ENCODE data around the gene MRGPRF.

Gene MRGPRF

GRCh38 chr11:69014898-69015549, 2.0 kb upstream of the MRGPRF start:
- H3K4me3 ChIP-seq (ENCODE audit: low read depth in 1 of 2, low read length in 2 of 2), result no peak overlapping the region
- no peak overlapping the region for H3K9ac ChIP-seq (ENCODE audit: low read depth, low read length)
- no peaks in the 10 kb centered on the region for H3K36me3 ChIP-seq (ENCODE audit: insufficient read depth, low read length)
- no peak for TF ChIP-seq CTCF (IDR thresholded peaks at IDR 0.05; ENCODE audit: borderline replicate concordance, extremely low read depth, low read length, poor library complexity, severe bottlenecking)
- no peak for TF ChIP-seq EZH2 (IDR thresholded peaks at IDR 0.05; ENCODE audit: borderline replicate concordance, low read depth, low read length, severe bottlenecking)
- no peaks in the 10 kb centered on the region for H3K9me3 ChIP-seq (ENCODE audit: insufficient read depth, low read length, severe bottlenecking)
- H3K27me3 ChIP-seq (ENCODE audit: insufficient read depth, low read length, poor library complexity), result peaks cover 21% of the 10 kb centered on the region
- H3K79me2 ChIP-seq (ENCODE audit: insufficient read depth, low read length), result no peaks in the 10 kb centered on the region
- no peak overlapping the region for H3K27ac ChIP-seq (ENCODE audit: low read length)
- H4K20me1 ChIP-seq (ENCODE audit: insufficient read depth, low read length), result peaks cover 9% of the 10 kb centered on the region
- no peaks in the 10 kb centered on the region for H3K4me1 ChIP-seq (ENCODE audit: insufficient read depth, low read length)
- ATAC-seq (ENCODE audit: insufficient read depth, low read depth) (no peak), DNase-seq (no peak)
- H2AFZ ChIP-seq (ENCODE audit: low read depth, low read length), result no peak overlapping the region
- no peak overlapping the region for H3K4me2 ChIP-seq (ENCODE audit: insufficient read depth, low read length)

GRCh38 chr11:69014084-69014851, 1.2 kb upstream of the MRGPRF start:
- Histone ChIP-seq H3K4me2 (ENCODE audit: insufficient read depth, low read length) (no peak overlapping the region), H3K4me1 (ENCODE audit: insufficient read depth, low read length) (no peaks in the 10 kb centered on the region), H3K79me2 (ENCODE audit: insufficient read depth, low read length) (no peaks in the 10 kb centered on the region), H3K27ac (ENCODE audit: low read length) (no peak overlapping the region), H4K20me1 (ENCODE audit: insufficient read depth, low read length) (peaks cover 9% of the 10 kb centered on the region), H3K36me3 (ENCODE audit: insufficient read depth, low read length) (no peaks in the 10 kb centered on the region), H3K9me3 (ENCODE audit: insufficient read depth, low read length, severe bottlenecking) (no peaks in the 10 kb centered on the region), H3K27me3 (ENCODE audit: insufficient read depth, low read length, poor library complexity) (peaks cover 21% of the 10 kb centered on the region), H3K4me3 (ENCODE audit: low read depth in 1 of 2, low read length in 2 of 2) (no peak overlapping the region), H3K9ac (ENCODE audit: low read depth, low read length) (no peak overlapping the region), H2AFZ (ENCODE audit: low read depth, low read length) (no peak overlapping the region)
- TF ChIP-seq CTCF (IDR thresholded peaks at IDR 0.05; ENCODE audit: borderline replicate concordance, extremely low read depth, low read length, poor library complexity, severe bottlenecking) (no peak), EZH2 (IDR thresholded peaks at IDR 0.05; ENCODE audit: borderline replicate concordance, low read depth, low read length, severe bottlenecking) (no peak)
- ATAC-seq (ENCODE audit: insufficient read depth, low read depth) (no peak), DNase-seq (no peak)

- H3K9ac ChIP-seq (ENCODE audit: low read depth, low read length), result no peak overlapping the region
- H3K79me2 ChIP-seq (ENCODE audit: insufficient read depth, low read length), result no peaks in the 10 kb centered on the region
- H3K27ac ChIP-seq (ENCODE audit: low read length), result no peak overlapping the region
- no peaks in the 10 kb centered on the region for H3K4me1 ChIP-seq (ENCODE audit: insufficient read depth, low read length)
- peaks cover 9% of the 10 kb centered on the region for H4K20me1 ChIP-seq (ENCODE audit: insufficient read depth, low read length)
- ATAC-seq (ENCODE audit: insufficient read depth, low read depth) (no peak), DNase-seq (no peak)
- no peak for TF ChIP-seq EZH2 (IDR thresholded peaks at IDR 0.05; ENCODE audit: borderline replicate concordance, low read depth, low read length, severe bottlenecking)
- TF ChIP-seq CTCF (IDR thresholded peaks at IDR 0.05; ENCODE audit: borderline replicate concordance, extremely low read depth, low read length, poor library complexity, severe bottlenecking), result no peak
- no peak overlapping the region for H3K4me3 ChIP-seq (ENCODE audit: low read depth in 1 of 2, low read length in 2 of 2)
- H3K36me3 ChIP-seq (ENCODE audit: insufficient read depth, low read length), result no peaks in the 10 kb centered on the region
- no peak overlapping the region for H2AFZ ChIP-seq (ENCODE audit: low read depth, low read length)
- H3K27me3 ChIP-seq (ENCODE audit: insufficient read depth, low read length, poor library complexity), result peaks cover 28% of the 10 kb centered on the region
- H3K4me2 ChIP-seq (ENCODE audit: insufficient read depth, low read length), result no peak overlapping the region
- H3K9me3 ChIP-seq (ENCODE audit: insufficient read depth, low read length, severe bottlenecking), result no peaks in the 10 kb centered on the region
Measured at GRCh38 chr11:69012092-69013008, 696 bp downstream of the MRGPRF start.
